Spleen (tissue), 11 donors: ENCODE measurements around the gene TMEM178B. TPM values are rescaled to one million over a fixed set of nuclear protein-coding genes. Genes with fewer than 3 reads are reported as not detected.
"Not testable (repeated sequence)": the region's sequence is repeated elsewhere in the genome, so short reads cannot be mapped to it uniquely, and the experiment has no call there.

ENCODE experiments used
- DNase-seq: peaks from one replicate; pipeline ENCODE4 v3.0.0-alpha.2; 2020
- H3K27ac ChIP-seq, 8 donors: fragments of 200-600 bp; sonication (generic) in 7 of 8; 1 replicate in 4 of 8; 2 replicates in 4 of 8; pipeline versions ENCODE4 v1.5.0 to v1.8.0; 2016 to 2021; ENCODE audit warnings: inconsistent platforms in 4 of 8, mild to moderate bottlenecking in 4 of 8, moderate library complexity in 1 of 8
- H3K27me3 ChIP-seq, 7 donors: fragments of 200-600 bp; sonication (generic) in 6 of 7; replicated peaks in 1 of 7; 1 replicate in 4 of 7; 2 replicates in 3 of 7; pipeline versions ENCODE4 v1.5.0 to v1.8.0; 2016 to 2021; ENCODE audit warnings: inconsistent platforms in 3 of 7, mild to moderate bottlenecking in 1 of 7
- H3K36me3 ChIP-seq, 6 donors: fragments of 200-600 bp; sonication (generic) in 5 of 6; 1 replicate in 4 of 6; 2 replicates in 2 of 6; pipeline versions ENCODE4 v1.5.0 to v1.8.0; 2016 to 2021; ENCODE audit warnings: inconsistent platforms in 2 of 6
- H3K4me1 ChIP-seq, 6 donors: fragments of 200-600 bp; sonication (generic) in 5 of 6; 1 replicate in 3 of 6; 2 replicates in 3 of 6; pipeline versions ENCODE4 v1.5.0 to v1.8.0; 2016 to 2021; ENCODE audit warnings: inconsistent platforms in 3 of 6
- H3K4me3 ChIP-seq, 8 donors: fragments of 200-600 bp; sonication (generic) in 7 of 8; 1 replicate in 4 of 8; 2 replicates in 4 of 8; pipeline versions ENCODE4 v1.5.0 to v1.8.0; 2016 to 2021; ENCODE audit warnings: inconsistent platforms in 4 of 8, mild to moderate bottlenecking in 4 of 8, moderate library complexity in 2 of 8
- H3K9me3 ChIP-seq, 8 donors: fragments of 200-600 bp; sonication (generic) in 7 of 8; 1 replicate in 4 of 8; 2 replicates in 4 of 8; pipeline versions ENCODE4 v1.5.0 to v1.8.0; 2016 to 2021; ENCODE audit warnings: inconsistent platforms in 4 of 8
- CTCF ChIP-seq, 11 experiments: fragments of 200-600 bp in 7 of 11; fragments of 450-650 bp in 4 of 11; sonication (generic) in 4 of 11; IDR thresholded peaks in 8 of 11; conservative IDR thresholded peaks in 3 of 11; 1 replicate in 7 of 11; 2 replicates in 4 of 11; pipeline versions ENCODE4 v1.4.0 to v1.8.0; 2016 to 2021; ENCODE audit warnings: antibody characterized with exemption in 11 of 11, inconsistent platforms in 4 of 11, mild to moderate bottlenecking in 1 of 11
- POLR2A ChIP-seq, 3 donors: fragments of 450-650 bp; IDR thresholded peaks; one replicate each; pipeline ENCODE4 v1.5.1; 2017; ENCODE audit warnings: antibody characterized with exemption in 3 of 3, mild to moderate bottlenecking in 1 of 3
- POLR2AphosphoS5 ChIP-seq, 3 donors: sonication (generic); formaldehyde crosslinking; IDR thresholded peaks; one replicate each; pipeline ENCODE4 v1.5.1; 2017; ENCODE audit warnings: antibody characterized with exemption in 3 of 3
- WGBS, 5 donors: extraction: QIAGEN DNeasy Blood & Tissue Kit in 3 of 5; methylation state at CpG; one replicate each; pipeline versions ENCODE4 v1.1.5 to v1.1.7; 2013 to 2018; 5-methylcytosine and 5-hydroxymethylcytosine counted together
- intact Hi-C: fragments of 100-400 bp; cut with DNase I; formaldehyde crosslinking; loops from one replicate; pipeline ENCODE4 v1.15.0; 2023; ENCODE audit warnings: low total_unique reads
- polyA plus RNA-seq, 3 donors: library from polyadenylated mRNA; stranded (reverse); fragments of 200-250 nt; gene quantifications; one replicate each; pipeline ENCODE4 v1.2.1, GENCODE V29; 2013
- total RNA-seq, 7 donors: library from RNA; depleted of rRNA in 3 of 7; stranded (reverse); fragments of >200 nt in 3 of 7; fragmentation: NEBNext Ultra II Directional in 4 of 7; extraction: Animal tissue kit (Norgen Biotek cat#: 25700) in 4 of 7; gene quantifications; one replicate each; pipeline versions ENCODE4 v1.1.0 to v1.2.1, GENCODE V29; 2016 to 2021
- donor health status: healthy with polysubstance abuse.
- donor health status: DM: no; HTN: no; CAD: no; lungs with moderate emphysema.
- donor health status: DM: no; HTN: no; CAD: no.
- donor health status: Bipolar disorder and iron deficiency.
- donor health status: healthy.
- donor health status: DM: no; HTN: no; CAD: no.
- donor health status: DM: yes; HTN: yes; CAD: no.

The TMEM178B gene
- total and polyA plus RNA-seq, 10 donors: 0.35 to 5.5 (median 1.3) TPM

DNA sequence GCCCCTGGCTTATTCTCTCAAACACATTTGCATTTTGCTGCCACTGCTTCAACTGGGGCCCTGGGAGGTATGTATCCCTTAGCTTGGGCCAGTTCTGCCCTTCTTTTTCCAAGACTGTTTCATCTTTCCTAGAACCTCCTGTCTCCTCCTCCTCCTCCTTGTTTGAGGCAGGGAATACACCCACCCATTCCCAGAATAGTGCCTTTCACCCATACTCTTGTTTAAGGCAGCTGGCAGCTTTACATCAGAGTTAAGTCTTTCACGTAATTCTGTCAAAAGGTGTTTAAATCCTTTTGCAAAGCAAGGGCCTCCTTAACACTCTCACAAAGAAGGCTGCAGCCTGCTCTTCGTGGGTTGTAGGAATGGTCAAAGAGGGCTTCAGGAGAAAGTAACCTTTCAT lies 326.5 kb downstream of the TMEM178B start:
- H3K4me3 ChIP-seq: no peak overlapping the region
- no peaks in the 10 kb centered on the region for H3K36me3 ChIP-seq
- peaks cover 0 to 12% (median 0%) of the 10 kb centered on the region in 7 donors for H3K27me3 ChIP-seq
- 67 to 85% (median 81%) methylated on average over 2 of the region's 2 CpGs for WGBS, 5 donors
- intact Hi-C loops: no loop called here
- H3K9me3 ChIP-seq: no peaks in the 10 kb centered on the region
- TF ChIP-seq POLR2A (IDR thresholded peaks at IDR 0.05) (no peak), POLR2AphosphoS5 (IDR thresholded peaks at IDR 0.05) (no peak), CTCF (IDR thresholded peaks at IDR 0.05 in 8 of 11, conservative IDR thresholded peaks at IDR 0.05 in 3 of 11) (no peak)
- DNase-seq: no peak
- no peak overlapping the region for H3K27ac ChIP-seq
- no peaks in the 10 kb centered on the region for H3K4me1 ChIP-seq

- TF ChIP-seq POLR2A (IDR thresholded peaks at IDR 0.05): no peak
- TF ChIP-seq CTCF (IDR thresholded peaks at IDR 0.05 in 8 of 11, conservative IDR thresholded peaks at IDR 0.05 in 3 of 11): no peak
- no peak for TF ChIP-seq POLR2AphosphoS5 (IDR thresholded peaks at IDR 0.05)
- intact Hi-C loops: no loop called here
- WGBS, 5 donors: 77 to 88% (median 81%) methylated on average over 9 of the region's 9 CpGs
Observed at GRCh38 chr7:141402277-141402996, 328.6 kb downstream of the TMEM178B start.

DNA sequence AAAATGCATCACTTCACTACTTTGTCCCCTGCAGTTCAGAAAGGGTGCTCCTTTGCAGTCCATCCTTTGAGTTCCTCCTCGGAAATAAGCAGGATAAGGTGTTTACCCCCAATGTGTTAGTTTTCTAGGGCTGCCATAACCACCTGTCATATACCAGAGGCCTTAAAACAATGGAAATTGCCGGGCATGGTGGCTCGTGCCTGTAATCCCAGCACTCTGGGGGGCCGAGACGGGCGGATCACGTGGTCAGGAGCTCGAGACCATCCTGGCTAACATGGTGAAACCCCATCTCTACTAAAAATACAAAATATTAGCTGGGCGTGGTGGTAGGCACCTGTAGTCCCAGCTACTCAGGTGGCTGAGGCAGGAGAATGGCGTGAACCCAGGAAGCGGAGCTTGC lies 330.0 kb downstream of the TMEM178B start:
- H3K36me3 ChIP-seq, H3K4me1 ChIP-seq, H3K9me3 ChIP-seq, H3K27ac ChIP-seq, H3K27me3 ChIP-seq, intact Hi-C loops, H3K4me3 ChIP-seq, DNase-seq: not testable (repeated sequence)
- 86 to 92% (median 90%) methylated on average over 11 of the region's 11 CpGs for WGBS, 5 donors

More at GRCh38 chr7:141402277-141402996, 328.6 kb downstream of the TMEM178B start:
- no peaks in the 10 kb centered on the region for H3K4me1 ChIP-seq
- DNase-seq: no peak
- no peaks in the 10 kb centered on the region for H3K9me3 ChIP-seq
- H3K27ac ChIP-seq: no peak overlapping the region
- no peaks in the 10 kb centered on the region for H3K36me3 ChIP-seq
- H3K4me3 ChIP-seq: no peak overlapping the region
- H3K27me3 ChIP-seq: peaks cover 0 to 4% (median 0%) of the 10 kb centered on the region in 7 donors

GRCh38 chr7:141406347-141406746 lies 332.5 kb downstream of the TMEM178B start:
- intact Hi-C loops: no loop called here

More at GRCh38 chr7:141406347-141406746, 332.5 kb downstream of the TMEM178B start:
- no peak for DNase-seq
- no peaks in the 10 kb centered on the region for H3K4me1 ChIP-seq
- TF ChIP-seq POLR2AphosphoS5 (IDR thresholded peaks at IDR 0.05): no peak
- no peak for TF ChIP-seq CTCF (IDR thresholded peaks at IDR 0.05 in 8 of 11, conservative IDR thresholded peaks at IDR 0.05 in 3 of 11)
- no peak for TF ChIP-seq POLR2A (IDR thresholded peaks at IDR 0.05)
- no peaks in the 10 kb centered on the region for H3K36me3 ChIP-seq
- H3K27me3 ChIP-seq: peaks cover 0 to 15% (median 0%) of the 10 kb centered on the region in 7 donors
- H3K4me3 ChIP-seq: no peak overlapping the region
- H3K9me3 ChIP-seq: no peaks in the 10 kb centered on the region
- H3K27ac ChIP-seq: no peak overlapping the region
